HepG2 (cell line): Measurements from ENCODE around the gene TMUB1. TPM values are rescaled to one million over a fixed set of nuclear protein-coding genes. Genes with fewer than 3 reads are reported as not detected.
A peak's percentile ranks its signal among the peaks of the same experiment; 100 is the strongest.

Source experiments
- ARID2 ChIP-seq: sonication (generic); formaldehyde crosslinking; IDR thresholded peaks from 2 replicates; pipeline ENCODE4 v1.8.1; 2022; ENCODE audit warnings: mild to moderate bottlenecking, missing genetic modification reagents, borderline replicate concordance
- CENPT ChIP-seq: sonication (generic); formaldehyde crosslinking; IDR thresholded peaks from 2 replicates; pipeline ENCODE4 v1.8.0; 2022; ENCODE audit warnings: low read depth, mild to moderate bottlenecking, moderate library complexity, missing genetic modification reagents
- FOXP4 ChIP-seq: sonication (generic); formaldehyde crosslinking; IDR thresholded peaks from 2 replicates; pipeline ENCODE4 v1.4.0; 2020; ENCODE audit warnings: missing genetic modification reagents
- KDM5A ChIP-seq: fragments of 200-600 bp; sonication (generic); IDR thresholded peaks from 2 replicates; pipeline ENCODE4 v1.7.0; 2018; ENCODE audit warnings: antibody characterized with exemption, mild to moderate bottlenecking, low read length, borderline replicate concordance
- KLF12 ChIP-seq: sonication (generic); formaldehyde crosslinking; IDR thresholded peaks from 2 replicates; pipeline ENCODE4 v1.4.0; 2020; ENCODE audit warnings: missing genetic modification reagents, borderline replicate concordance
- MAX ChIP-seq: IDR thresholded peaks from 2 replicates; pipeline ENCODE4 v1.6.1; 2012; ENCODE audit warnings: inconsistent platforms
- MBNL3 ChIP-seq: fragments of 250-450 bp; sonication (Bioruptor Pico); conservative IDR thresholded peaks from 2 replicates; pipeline ENCODE4 v1.8.0; 2022; ENCODE audit warnings: mild to moderate bottlenecking, inconsistent platforms
- MIER2 ChIP-seq: IDR thresholded peaks from 2 replicates; pipeline ENCODE4 v1.6.1; 2016; ENCODE audit warnings: missing biosample characterization, missing genetic modification reagents
- MXI1 ChIP-seq: IDR thresholded peaks from 3 replicates; pipeline ENCODE4 v1.6.1; 2012; ENCODE audit warnings: low read depth, low read length, inconsistent platforms, borderline replicate concordance
- SP2 ChIP-seq: sonication (generic); formaldehyde crosslinking; IDR thresholded peaks from 2 replicates; pipeline ENCODE4 v1.5.1; 2020; ENCODE audit warnings: mild to moderate bottlenecking, missing genetic modification reagents
- TCF7 ChIP-seq: sonication (generic); IDR thresholded peaks from 2 replicates; pipeline ENCODE4 v1.6.1; 2016; ENCODE audit warnings: antibody characterized with exemption, low read depth
- USF2 ChIP-seq, 2 experiments: sonication (generic) in 1 of 2; formaldehyde crosslinking in 1 of 2; IDR thresholded peaks; 2 replicates each; pipeline versions ENCODE4 v1.5.1 to v1.6.1; 2011 to 2020; ENCODE audit warnings: borderline replicate concordance in 1 of 2, low read depth in 1 of 2, low read length in 1 of 2, mild to moderate bottlenecking in 1 of 2, missing genetic modification reagents in 1 of 2, moderate library complexity in 1 of 2
- ZBTB14 ChIP-seq: sonication (generic); formaldehyde crosslinking; IDR thresholded peaks from 2 replicates; pipeline ENCODE4 v1.4.0; 2020; ENCODE audit warnings: missing genetic modification reagents
- ZNF232 ChIP-seq: sonication (generic); formaldehyde crosslinking; IDR thresholded peaks from 2 replicates; pipeline ENCODE4 v1.4.0; 2020; ENCODE audit warnings: missing genetic modification reagents, borderline replicate concordance
- ZNF30 ChIP-seq: sonication (generic); formaldehyde crosslinking; IDR thresholded peaks from 2 replicates; pipeline ENCODE4 v1.5.0; 2020; ENCODE audit warnings: mild to moderate bottlenecking, missing genetic modification reagents
- ZNF569 ChIP-seq: sonication (generic); formaldehyde crosslinking; IDR thresholded peaks from 2 replicates; pipeline ENCODE4 v1.5.0; 2020; ENCODE audit warnings: mild to moderate bottlenecking, missing genetic modification reagents, moderate library complexity, borderline replicate concordance
- ZNF572 ChIP-seq: sonication (generic); formaldehyde crosslinking; IDR thresholded peaks from 2 replicates; pipeline ENCODE4 v1.5.1; 2020; ENCODE audit warnings: mild to moderate bottlenecking, missing genetic modification reagents
- ZSCAN21 ChIP-seq: sonication (generic); formaldehyde crosslinking; IDR thresholded peaks from 2 replicates; pipeline ENCODE4 v1.8.0; 2022; ENCODE audit warnings: mild to moderate bottlenecking, missing genetic modification reagents, moderate library complexity, borderline replicate concordance
- polyA plus RNA-seq, 8 experiments: library from polyadenylated mRNA; depleted of rRNA in 3 of 8; stranded (reverse) in 7 of 8; unstranded in 1 of 8; fragments of >200 nt; fragmentation: Illumina TruSeq in 4 of 8; extraction: Trizol in 4 of 8; gene quantifications; 2 replicates each; pipeline versions ENCODE4 v1.2.1 to v1.2.3, GENCODE V29; 2011 to 2016; ENCODE audit warnings: low read depth in 4 of 8, missing spikeins in 1 of 8, mixed read lengths in 1 of 8; ENCODE audit not compliant: insufficient read depth in 1 of 8
- total RNA-seq, 5 experiments: library from RNA; depleted of rRNA; stranded (reverse); fragments of >200 nt; fragmentation: Illumina TruSeq; extraction: Trizol; gene quantifications; 2 replicates each; pipeline ENCODE4 v1.2.3, GENCODE V29; 2016; ENCODE audit warnings: low read depth in 1 of 5
- TF ChIP-seq, protein P1 (sequence below): sonication (generic); formaldehyde crosslinking; IDR thresholded peaks from 2 replicates; pipeline ENCODE4 v1.5.0; 2020; ENCODE audit warnings: missing genetic modification reagents
- TF ChIP-seq, protein P2 (sequence below): sonication (generic); formaldehyde crosslinking; IDR thresholded peaks from 2 replicates; pipeline ENCODE4 v1.8.0; 2022; ENCODE audit warnings: missing genetic modification reagents, mild to moderate bottlenecking, borderline replicate concordance

Gene TMUB1
- total and polyA plus RNA-seq, 2 of the 13 experiments (the other 11 are each of a cell fraction or from before 2014, with no cell fraction given) = 44.8 to 51.6 TPM

DNA sequence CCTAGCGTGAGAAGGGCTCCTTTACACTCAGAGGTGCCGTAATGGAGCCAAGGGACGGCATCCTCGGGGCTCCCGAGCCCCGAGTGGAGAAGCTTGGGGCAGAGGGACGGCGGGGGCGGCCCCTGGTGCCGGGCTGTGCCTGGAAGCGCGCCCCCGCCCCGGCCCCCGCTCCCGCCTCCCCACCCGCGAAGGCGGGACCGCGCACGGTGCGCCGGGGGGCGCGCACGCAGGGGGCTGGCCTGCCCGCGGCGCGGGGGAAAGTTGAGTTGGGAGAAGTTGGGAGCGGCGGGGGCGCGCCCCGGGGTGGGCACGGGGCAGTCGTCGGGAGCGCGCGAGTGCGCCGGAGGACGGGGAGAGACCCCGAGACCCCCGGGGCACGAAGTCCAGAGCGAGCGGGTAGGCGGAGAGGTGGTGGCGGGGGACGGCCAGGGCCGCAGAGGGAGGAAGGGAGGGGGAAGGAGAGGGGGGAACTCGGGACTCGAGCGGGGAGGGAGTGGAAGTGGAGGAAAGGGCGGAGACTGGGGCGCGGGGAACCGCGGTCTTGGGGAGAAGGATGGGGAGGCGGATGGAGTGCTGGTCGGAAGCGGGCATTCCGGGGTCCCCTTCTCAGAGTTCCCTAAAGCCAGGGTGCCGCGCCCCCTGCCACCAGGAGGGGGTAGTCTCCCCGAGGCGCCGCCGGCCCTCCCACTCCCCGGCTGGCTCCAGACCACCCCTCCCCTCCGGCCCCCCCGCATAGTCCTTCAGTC, 23.8 kb downstream of the TMUB1 start, which contains the start of gene SLC4A2 (continued):
- TF ChIP-seq USF2 (IDR thresholded peaks at IDR 0.05; ENCODE audit: low read depth, low read length) (no peak), USF2 (CRISPR knock-in tag; IDR thresholded peaks at IDR 0.05; ENCODE audit: borderline replicate concordance) (no peak), KLF12 (CRISPR knock-in tag) (no peak), ZNF30 (no peak), ZNF232 (CRISPR knock-in tag) (no peak), TCF7 (no peak), ZSCAN21 (CRISPR knock-in tag) (0 out of 2 replicates have a peak, but pooled peaks have one; percentile 6), MIER2 (no peak), ZNF572 (CRISPR knock-in tag) (no peak), ZBTB14 (CRISPR knock-in tag) (peak; percentile 94), SP2 (CRISPR knock-in tag) (peak; percentile 26; the same call in 1 of the 2 replicates), CENPT (CRISPR knock-in tag) (no peak), KDM5A (peak; percentile 27; the same call in 1 of the 2 replicates), ARID2 (CRISPR knock-in tag) (0 out of 2 replicates have a peak, but pooled peaks have one; percentile 36), FOXP4 (CRISPR knock-in tag) (no peak), MAX (peak; percentile 17; the same call in 1 of the 2 replicates), ZNF569 (CRISPR knock-in tag) (no peak), MXI1 (no peak; the same call in 2 of the 3 replicates), MBNL3 (no peak)
- TF ChIP-seq, protein P1, sequence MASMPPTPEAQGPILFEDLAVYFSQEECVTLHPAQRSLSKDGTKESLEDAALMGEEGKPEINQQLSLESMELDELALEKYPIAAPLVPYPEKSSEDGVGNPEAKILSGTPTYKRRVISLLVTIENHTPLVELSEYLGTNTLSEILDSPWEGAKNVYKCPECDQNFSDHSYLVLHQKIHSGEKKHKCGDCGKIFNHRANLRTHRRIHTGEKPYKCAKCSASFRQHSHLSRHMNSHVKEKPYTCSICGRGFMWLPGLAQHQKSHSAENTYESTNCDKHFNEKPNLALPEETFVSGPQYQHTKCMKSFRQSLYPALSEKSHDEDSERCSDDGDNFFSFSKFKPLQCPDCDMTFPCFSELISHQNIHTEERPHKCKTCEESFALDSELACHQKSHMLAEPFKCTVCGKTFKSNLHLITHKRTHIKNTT (CRISPR knock-in tag) = no peak
- TF ChIP-seq, protein P2, sequence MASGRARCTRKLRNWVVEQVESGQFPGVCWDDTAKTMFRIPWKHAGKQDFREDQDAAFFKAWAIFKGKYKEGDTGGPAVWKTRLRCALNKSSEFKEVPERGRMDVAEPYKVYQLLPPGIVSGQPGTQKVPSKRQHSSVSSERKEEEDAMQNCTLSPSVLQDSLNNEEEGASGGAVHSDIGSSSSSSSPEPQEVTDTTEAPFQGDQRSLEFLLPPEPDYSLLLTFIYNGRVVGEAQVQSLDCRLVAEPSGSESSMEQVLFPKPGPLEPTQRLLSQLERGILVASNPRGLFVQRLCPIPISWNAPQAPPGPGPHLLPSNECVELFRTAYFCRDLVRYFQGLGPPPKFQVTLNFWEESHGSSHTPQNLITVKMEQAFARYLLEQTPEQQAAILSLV (CRISPR knock-in tag) = 0 out of 2 replicates have a peak, but pooled peaks have one; percentile 0
